Measurements from ENCODE around the gene TMEM225B.

DNA sequence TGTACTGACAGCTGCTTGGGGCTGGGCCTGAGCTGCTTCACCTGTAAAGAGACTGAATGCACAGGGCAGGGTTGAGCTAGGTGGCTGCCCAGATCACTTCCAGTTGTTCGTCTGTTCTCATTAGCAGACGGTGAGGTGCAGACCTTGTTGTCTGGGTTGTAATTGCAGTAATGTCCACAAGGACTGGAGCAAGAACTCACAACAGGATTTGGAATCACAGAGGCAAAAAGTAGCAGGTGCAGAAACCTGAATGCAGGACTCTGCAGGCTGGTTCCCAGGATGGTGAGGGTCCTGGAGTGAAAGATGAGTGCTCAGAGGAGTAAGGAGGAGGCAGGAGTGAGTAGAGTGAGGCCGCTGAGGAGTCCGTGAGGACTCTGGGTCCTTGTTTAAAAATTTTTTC is 27.9 kb downstream of the TMEM225B start:
- TF ChIP-seq EZH2phosphoT487 (IDR thresholded peaks at IDR 0.05; ENCODE audit: insufficient read depth, low read depth) (no peak), EZH2 (IDR thresholded peaks at IDR 0.05; ENCODE audit: insufficient read depth, poor library complexity, severe bottlenecking) (no peak)
